Right ventricle myocardium superior (tissue), 1 donor: ENCODE results near the gene RPP38. TPM values are rescaled to one million over a fixed set of nuclear protein-coding genes. Genes with fewer than 3 reads are reported as not detected.

Source experiments
- ATAC-seq: fragments of 200-7000 bp; cut with Tn5 transposase; one replicate; pipeline ENCODE4 v1.9.1; 2020; ENCODE audit warnings: mild to moderate bottlenecking; ENCODE audit not compliant: poor library complexity
- DNase-seq: peaks from one replicate; pipeline ENCODE4 v3.0.0-alpha.2; 2020
- intact Hi-C: fragments of 100-400 bp; cut with DNase I; formaldehyde crosslinking; loops from one replicate; pipeline ENCODE4 v1.11.2; 2022
- long read RNA-seq: library from polyadenylated mRNA; unstranded; transcript quantifications from one replicate; pipeline ENCODE4 v2.0.0, GENCODE V29; 2021
- total RNA-seq: library from RNA; stranded (reverse); fragmentation: NEBNext Ultra II Directional; extraction: Animal tissue kit (Norgen Biotek cat#: 25700); gene quantifications from one replicate; pipeline ENCODE4 v1.2.1, GENCODE V29; 2021
- donor health status: DM: no; HTN: yes; CAD: no; lungs with severe emphysema.

Gene RPP38, protein sequence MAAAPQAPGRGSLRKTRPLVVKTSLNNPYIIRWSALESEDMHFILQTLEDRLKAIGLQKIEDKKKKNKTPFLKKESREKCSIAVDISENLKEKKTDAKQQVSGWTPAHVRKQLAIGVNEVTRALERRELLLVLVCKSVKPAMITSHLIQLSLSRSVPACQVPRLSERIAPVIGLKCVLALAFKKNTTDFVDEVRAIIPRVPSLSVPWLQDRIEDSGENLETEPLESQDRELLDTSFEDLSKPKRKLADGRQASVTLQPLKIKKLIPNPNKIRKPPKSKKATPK
- 9.2 TPM for total RNA-seq
- long read RNA-seq, transcript RPP38-201 (3 exons, 1,457 nt), result minor isoform, 5 of 18 reads
- long read RNA-seq, transcript RPP38-204 (3 exons, 1,296 nt), result major isoform, 6 of 18 reads
- long read RNA-seq, partial matches to known transcripts, result 0 of 18 reads
- long read RNA-seq, other reads (novel, unspliced or antisense), result 4 of 18 reads

DNA sequence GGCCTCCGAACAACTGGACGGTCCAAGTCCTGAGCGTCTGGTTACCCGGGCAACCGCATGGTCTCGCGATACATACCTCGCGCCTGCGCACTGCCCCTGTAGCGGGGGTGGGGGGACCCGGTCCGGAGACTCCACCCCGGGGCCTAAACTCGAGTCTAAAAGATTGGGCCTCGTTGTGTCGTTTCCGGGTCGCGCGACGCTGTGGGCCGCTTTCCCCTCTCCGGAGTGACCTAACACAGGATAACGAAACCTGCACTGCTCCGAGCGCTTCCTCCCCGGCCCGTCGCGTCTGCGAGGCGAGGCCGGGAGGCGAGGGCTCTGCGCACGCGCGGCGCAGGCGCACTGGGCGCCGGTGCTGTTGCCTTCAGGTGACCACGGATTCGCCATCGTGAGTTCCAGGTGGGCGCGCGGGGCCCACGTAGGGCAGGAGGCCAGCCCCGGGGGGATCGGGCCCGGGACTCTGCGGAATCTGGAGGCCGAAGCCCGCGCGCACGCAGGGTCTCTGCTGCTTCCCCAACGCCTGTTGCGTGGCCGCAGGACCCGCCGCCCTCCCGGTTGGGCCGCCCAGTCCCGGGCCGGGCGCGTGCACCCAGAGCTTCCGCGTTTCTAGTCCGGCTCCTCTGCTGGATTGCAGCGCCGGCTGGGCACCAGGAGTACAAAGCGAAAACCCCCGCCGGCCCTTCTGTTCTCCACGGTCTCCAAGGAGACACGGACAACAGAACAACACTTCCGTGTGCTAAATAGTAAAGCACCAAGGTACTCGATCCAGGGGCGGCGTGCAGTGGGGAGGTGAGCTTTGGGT, at the start of gene RPP38:
RPP38 (plus strand) TSS at position 345 of the 802 bp plus-strand sequence. CDS start 5,960 bp downstream, outside the sequence.
- peak; percentile 98 for DNase-seq
- intact Hi-C loops, result loop anchor here (10.0 kb wide), 1 partner anchor 142 kb away; the partner anchor contains the start of genes DCLRE1C and MEIG1
- peak; percentile 99 for ATAC-seq

DNA sequence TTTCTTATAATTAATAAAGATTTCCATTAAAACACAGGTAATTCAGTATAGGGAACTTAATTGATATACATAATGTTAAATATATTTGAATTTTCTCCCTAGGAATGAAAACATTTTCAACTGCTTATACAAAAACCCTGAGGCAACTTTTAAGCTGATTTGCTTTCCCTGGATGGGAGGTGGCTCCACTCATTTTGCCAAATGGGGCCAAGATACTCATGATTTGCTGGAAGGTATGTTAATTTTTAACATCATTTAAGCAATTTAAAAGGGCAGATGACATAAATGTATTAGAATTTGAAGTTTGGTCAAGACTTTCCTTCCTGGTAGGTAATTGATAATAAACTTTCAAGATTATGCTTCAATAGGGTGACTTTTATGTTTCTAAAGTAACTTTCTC, 47.6 kb upstream of the RPP38 start:
- DNase-seq (no peak), ATAC-seq (no peak)
- intact Hi-C loops, result no loop called here

DNA sequence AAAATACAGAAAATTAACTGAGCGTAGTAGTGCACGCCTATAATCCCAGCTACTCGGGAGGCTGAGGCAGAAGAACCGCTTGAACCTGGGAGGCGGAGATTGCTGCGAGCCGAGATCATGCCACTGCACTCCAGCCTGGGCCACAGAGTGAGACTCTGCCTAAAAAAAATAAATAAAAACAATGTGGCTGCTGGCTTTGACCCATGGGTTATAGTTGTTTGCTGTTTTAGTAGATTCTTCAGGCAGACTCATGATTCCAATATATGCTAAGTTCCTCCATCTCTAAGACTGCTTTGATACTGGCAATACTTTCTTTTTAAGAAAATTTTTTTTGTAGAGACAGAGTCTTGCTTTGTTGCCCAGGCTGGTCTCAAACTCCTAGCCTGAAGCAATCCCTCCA, 45.0 kb upstream of the RPP38 start:
- intact Hi-C loops, result no loop called here
- DNase-seq (no peak), ATAC-seq (no peak)

DNA sequence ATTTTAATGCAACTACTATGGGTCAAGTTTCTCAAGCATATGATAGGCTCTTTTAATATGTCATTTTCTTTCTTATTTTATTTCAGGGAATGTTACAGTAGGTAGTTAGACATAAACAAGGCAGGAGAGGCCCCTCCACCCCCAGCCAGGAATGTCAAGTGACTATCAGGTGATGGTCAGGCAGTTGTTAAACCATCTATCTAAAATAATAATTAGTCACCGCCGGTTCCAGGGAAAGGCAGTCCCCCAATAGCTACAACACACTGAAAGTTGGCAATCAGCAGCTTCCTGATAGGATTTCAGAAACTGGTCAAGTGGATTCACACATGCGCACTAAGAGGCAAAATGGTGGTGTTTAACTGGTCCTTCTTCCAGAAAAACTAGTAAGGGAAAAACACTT, 44.1 kb upstream of the RPP38 start:
- intact Hi-C loops, result no loop called here
- no peak for DNase-seq

DNA sequence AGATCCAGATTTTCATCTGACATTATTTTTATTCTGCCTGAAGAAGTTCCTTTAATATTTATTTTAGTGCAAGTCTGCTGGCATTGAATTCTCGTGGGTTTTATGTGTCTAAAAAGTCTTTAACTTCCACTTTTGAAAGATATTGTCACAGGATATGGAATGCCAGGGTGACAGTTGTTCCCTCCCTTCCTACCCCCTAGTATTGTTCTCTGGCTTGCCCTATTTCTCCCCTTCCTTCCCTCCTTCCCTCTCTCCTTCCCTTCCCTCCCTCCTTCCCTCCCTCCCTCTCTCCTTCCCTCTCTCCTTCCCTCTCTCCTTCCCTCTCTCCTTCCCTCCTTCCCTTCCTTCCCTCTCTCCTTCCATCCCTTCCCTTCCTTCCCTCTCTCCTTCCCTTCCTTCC, 38.5 kb upstream of the RPP38 start:
- intact Hi-C loops, result no loop called here
- DNase-seq (no peak), ATAC-seq (no peak)

More for the DNA sequence above, 44.1 kb upstream of the RPP38 start:
- ATAC-seq, result no peak

DNA sequence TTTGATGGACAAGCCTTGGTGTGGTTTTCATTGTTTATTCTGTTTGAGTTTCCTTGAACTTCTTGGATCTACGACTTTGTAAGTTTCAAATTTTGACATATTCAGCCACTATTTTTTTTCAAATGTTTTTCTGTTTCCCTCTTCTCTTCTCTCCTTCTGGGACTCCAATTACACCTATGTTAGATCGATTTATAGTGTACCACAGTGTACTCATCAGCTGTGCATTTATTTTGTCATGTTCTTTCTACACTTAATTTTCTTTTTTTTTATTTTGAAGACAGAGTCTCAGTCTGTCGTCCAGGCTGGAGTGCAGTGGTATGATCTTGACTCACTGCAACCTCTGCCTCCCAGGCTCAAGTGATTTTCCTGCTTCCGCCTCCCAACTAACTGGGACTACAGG, 37.2 kb upstream of the RPP38 start:
- ATAC-seq, result no peak
- no peak for DNase-seq
- intact Hi-C loops, result no loop called here

DNA sequence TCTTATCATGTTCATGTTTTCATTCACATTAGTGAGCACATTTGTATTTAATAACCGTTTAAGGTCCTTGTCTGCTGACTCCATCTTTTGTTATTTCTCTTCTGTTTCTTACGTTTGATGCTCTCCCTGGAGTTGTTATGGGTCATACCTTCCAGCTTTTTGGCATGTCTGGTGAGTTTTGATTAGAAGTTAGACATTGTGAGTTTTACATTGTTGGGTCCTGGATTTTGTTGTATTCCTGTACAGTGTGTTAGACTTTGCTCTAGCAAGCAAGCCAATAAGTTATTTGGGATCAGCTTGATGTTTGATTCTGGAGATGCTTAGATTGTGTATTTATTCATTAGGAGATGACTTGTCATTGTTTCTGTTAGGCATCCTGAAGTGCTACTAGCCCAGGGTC, 36.5 kb upstream of the RPP38 start:
- intact Hi-C loops, result no loop called here
- no peak for DNase-seq
- no peak for ATAC-seq

DNA sequence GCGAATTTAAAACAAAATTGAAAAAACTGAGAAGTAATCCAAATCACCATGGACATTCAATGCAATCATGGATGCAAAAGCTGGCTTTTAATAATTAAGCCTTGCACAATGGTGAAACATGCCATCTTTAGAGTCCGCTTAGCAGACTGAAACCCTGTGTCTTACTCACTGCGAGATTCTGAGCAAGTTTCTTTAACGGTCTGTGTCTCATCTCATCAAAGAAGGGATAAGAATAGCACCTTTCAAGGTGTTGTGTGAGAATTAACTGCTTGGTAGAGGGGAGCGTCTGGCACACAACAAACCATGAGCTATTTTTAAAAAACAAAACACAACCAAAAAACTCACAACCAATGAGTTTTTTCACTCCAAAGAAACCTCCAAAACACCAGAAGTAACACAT, 30.0 kb upstream of the RPP38 start:
- no peak for DNase-seq
- ATAC-seq, result no peak
- intact Hi-C loops, result no loop called here

DNA sequence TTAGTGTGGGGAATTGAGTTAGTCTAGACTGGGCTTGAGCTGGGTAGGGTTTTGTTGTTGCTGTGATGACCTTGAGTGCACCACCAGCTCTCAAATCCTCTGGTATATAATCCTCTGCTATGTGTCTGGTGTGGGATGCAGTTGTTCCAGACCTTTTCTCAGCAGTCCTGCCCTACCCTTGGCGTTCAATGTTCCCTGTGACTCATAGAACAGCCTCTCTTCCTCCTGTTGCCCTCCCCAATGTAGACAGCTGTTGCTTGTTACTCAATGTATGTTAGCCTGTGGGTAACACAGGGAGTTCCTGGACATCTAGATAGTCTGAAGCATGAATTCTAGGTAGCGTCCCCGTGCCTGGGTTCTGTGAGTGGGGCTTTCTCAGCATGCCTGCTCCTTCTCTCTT, 28.4 kb upstream of the RPP38 start:
- intact Hi-C loops, result no loop called here
- DNase-seq, result no peak

DNA sequence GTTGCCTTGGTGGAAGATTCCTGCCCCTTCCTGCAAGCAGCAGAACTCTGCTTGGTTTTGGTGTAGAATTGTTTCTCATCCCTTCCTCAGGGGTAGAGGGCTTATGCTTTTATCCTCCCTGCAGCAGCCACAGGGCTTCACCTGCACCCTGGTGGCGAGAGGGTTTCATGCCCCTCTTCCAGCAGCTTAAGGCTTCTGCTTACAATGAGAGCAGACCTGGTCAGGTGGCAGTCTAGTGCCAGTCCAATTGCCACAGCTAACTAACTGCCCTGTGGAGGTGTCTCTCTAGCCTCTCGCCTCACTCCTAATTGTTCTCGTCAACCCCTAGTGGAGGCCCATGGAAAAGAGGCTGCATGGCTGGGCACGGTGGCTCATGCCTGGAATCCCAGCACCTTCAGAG, 27.9 kb upstream of the RPP38 start:
- no peak for ATAC-seq
- intact Hi-C loops, result no loop called here
- no peak for DNase-seq

More for the DNA sequence above, 28.4 kb upstream of the RPP38 start:
- ATAC-seq, result no peak

DNA sequence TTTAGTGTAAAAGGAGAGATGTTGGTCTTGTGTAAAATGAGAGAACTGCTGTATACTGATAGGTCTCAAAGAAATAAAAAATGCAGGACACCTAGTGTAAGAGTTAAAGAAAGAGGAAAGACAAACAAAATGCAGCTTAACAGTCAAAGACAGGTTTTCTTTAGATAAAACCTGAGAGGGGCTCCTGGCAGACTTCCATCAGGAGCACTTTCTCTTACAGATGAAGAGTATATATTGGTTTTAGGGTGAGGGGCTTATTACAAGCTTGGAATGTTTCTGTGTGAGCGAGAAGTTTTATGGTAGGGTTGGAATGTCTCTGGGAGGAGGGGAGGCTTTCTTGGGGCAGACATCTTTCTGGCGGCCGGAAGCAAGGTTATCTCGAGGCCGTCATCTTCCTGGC, 24.8 kb upstream of the RPP38 start:
- intact Hi-C loops, result no loop called here
- ATAC-seq, result no peak
- DNase-seq, result no peak

DNA sequence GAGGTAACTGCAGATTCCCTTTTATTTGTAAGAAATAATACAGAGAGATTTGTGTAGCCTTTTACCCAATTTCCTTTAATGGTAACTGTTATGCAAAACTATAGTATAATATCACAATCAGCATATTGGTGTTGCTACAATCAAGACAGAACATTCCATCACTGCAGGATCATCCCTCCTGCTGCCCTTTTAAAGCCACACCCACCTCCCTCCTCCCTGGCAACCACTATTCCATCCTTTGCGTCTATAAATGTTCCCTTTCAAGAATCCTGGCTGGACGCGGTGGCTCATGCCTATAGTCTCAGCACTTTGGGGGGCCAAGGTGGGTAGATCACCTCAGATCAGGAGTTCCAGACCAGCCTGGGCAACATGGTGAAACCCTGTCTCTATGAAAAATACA, 21.7 kb upstream of the RPP38 start:
- intact Hi-C loops, result no loop called here
- DNase-seq (no peak), ATAC-seq (no peak)

DNA sequence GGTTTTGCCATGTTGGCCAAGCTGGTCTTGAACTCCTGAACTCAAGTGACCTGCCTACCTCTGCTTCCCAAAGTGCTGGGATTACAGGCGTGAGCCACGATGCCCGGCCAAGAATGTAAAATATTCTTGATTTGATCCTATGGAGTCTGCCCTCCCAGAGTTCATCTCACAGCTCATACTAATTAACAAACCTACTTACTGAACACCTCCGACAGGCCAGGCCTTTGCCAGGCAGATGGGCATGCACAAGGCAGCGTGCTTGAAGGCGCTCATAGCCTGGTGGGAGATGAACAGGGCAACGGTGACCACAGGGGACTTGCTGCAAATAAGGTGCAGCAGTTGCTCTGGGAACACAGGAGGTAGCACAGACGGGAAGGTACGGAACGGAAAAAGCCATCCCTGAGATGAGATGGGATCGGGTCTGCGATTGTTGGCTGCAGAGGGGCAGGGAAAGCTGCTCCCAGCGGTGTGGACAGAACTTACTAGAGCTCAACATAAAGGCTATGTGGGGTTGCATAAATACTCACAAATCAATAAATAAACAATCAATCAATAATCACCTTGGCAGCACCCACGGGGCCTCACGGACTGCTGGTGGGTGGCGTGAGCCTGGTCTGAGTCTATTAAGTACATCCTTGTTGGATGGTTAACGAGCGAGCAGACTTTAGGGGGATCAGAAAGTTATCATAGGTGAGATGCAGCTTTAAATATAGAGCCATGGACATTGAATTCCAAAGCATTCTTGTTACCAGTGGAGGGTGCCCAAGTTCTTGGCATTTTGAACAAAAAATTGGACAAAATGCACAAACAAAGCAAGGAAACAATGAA, 13.3 kb upstream of the RPP38 start:
- intact Hi-C loops, result no loop called here
- ATAC-seq (no peak), DNase-seq (no peak)

DNA sequence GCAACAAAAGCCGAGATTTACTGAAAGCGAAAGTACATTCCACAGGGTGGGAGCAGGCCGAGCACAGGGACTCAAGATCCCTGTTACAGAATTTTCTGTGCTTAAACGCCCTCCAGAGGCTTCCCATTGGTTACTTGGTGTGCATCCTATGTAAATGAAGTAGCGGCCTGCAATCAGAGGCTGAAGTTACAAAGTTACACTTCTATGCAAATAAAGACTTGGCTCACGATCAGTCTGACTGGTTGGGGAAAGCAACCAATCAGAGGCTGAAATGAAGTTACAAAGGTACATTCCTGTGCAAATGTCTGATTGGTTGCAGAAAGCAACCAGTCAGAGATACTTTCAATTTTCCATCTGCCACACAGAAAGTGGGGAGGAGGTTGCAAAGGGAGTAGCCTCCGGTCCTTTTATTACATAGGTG, 12.6 kb upstream of the RPP38 start:
- intact Hi-C loops, result no loop called here
- ATAC-seq (peak; percentile 67), DNase-seq (no peak)

DNA sequence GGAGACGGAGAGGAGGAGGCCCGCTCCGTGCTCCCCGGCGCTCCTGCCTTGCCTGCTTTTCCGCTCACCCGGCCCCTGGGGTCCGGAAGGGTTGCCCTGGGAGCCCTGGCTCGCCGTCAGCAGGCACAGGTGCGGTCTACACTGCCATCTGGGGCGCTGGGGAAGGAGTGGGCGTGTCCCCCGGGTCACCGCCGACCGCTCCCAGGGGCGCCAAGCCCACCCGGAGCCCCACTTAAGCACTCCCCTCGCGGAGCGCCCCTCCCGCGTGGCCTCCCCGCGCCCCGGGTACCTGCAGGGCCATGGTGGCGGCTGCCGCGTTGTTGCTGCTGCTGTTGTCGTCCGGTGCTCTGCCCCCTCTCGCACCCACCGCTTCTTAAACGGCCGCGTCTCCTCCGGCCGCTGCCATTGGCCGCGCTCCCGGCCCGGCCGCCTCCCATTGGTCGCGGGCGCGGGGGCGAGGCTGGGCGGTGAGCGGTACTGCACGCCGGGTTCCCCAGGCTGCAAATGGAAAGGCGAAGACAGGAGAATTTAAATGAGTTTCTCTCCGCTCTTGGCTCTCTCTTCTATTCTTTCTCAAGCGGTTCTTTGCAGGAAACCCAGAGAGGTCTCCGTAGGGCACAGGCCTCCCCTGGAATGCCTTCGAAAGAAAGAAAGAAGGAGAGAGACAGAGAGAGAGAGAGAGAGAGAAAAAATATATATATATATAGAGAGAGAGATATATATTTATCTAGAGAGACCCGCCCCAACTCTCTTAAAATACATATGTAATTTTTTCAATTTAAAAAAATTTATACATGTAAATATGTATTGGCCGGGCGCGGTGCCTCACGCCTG, 8.5 kb upstream of the RPP38 start, which contains the start of gene ACBD7:
ACBD7 (minus strand) TSS at position 349 of the 834 bp plus-strand sequence; CDS start at position 301, 48 bp downstream.
- DNase-seq, result peak; percentile 85
- ATAC-seq, result peak; percentile 99
- intact Hi-C loops, result no loop called here

DNA sequence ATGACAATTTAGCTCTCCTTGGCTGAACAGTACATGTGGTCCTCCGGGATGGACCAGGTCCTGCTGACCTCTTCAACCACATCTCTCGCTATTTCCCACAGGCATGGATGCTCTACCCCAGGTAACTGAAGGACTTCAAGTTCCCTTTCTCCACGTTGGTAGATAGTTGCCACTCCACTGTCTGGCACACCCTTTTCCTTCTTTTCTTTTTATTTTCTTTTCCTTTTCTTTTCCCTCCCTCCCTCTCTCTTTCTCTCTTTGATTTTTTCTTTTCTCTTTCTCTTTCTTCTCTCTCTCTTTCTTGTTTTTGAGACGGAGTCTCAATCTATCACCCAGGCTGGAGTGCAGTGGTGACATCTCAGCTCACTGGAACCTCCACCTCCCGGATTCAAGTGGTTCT, 5.7 kb upstream of the RPP38 start:
- DNase-seq (no peak), ATAC-seq (no peak)
- intact Hi-C loops, result loop anchor here (10.0 kb wide), 1 partner anchor 137 kb away; the partner anchor contains the start of genes DCLRE1C and MEIG1

DNA sequence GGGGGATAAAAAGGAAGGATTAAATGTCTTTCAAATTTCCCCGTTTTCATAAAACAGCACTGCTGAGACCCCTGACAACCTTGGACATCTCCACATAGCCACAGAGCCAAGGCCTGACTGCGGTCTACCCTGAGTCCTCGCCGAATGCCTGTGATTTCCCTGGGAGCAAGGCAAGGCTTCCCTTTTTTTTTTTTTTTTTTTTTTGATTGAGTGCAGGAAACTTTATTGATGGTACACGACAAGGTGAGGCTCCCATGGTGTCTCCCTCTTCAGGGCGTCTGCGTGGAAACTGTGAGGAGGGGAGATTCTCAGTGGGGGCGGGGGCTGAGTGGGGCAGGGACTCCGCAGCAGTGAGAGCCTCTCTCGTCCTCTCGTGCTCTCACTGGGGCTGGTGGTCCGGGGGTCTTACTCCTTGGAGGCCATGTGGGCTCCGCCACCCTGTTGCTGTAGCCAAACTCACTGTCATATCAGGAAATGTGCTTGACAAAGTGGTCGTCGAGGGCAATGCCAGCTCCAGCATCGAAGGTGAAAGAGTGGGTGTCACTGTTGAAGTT, 4.2 kb upstream of the RPP38 start:
- DNase-seq (no peak), ATAC-seq (no peak)
- intact Hi-C loops, result loop anchor here (10.0 kb wide), 1 partner anchor 138 kb away; the partner anchor contains the start of genes DCLRE1C and MEIG1

DNA sequence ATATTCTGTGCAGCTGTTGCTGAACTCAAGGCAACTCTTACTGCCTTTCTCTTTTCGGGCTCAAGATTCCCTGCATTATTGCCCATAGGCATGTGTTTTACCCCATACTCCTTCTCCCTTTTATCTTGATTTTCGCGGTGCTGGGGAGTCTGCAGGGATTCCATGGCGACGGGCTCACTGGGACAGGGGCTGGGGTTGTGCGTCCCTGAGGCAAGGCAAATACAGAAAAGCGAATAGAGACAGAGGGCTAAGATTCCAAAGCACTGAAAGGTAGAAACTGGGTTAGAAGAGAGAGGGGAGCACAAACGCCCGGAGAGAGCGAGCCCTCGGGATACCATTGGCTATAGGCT, 519 bp upstream of the RPP38 start:
- ATAC-seq (peak; percentile 11), DNase-seq (no peak)
- intact Hi-C loops, result loop anchor here (10.0 kb wide), 1 partner anchor 142 kb away; the partner anchor contains the start of genes DCLRE1C and MEIG1
